ENCODE data around the gene PDE4C.

The PDE4C gene

DNA sequence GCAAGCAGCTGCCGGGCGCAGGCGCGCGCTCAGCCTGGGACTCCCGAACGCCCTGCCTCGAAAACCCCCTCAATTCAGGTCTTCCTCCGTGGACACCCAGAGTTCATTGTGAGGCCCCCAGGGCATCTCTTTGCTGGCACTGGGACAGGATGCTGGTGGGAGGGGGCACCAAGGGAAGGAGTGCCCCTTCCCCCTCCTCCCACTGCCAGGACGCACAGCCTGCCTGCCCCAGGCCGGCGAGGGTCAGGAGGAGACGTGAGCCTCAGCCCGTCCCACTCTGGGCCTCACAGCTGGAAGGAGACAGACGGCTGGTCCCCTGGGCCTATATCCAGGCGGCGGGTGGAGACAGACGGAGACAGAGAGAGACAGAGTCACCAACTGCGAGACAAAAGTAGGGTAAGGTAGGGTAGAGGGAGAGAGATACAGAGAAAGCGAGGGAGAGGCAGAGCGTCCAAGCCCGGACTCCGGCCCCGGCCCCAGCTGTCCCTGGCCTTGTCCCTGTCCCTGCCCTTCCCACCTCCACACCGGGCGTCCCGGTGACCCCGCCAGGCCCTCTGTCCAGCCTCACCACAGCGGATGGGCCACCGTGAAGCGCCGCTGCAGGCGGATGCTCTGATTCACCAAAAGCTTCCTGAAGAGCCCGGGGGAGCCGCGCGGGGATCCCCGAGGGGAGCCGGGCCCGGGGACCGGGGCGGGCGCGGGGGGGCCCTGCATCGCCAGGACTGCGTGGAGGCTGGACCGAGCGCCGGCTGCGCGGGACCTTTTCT, at the start of gene PDE4C:
PDE4C (minus strand) TSS at position 737 of the 767 bp plus-strand sequence; CDS start at position 714, 23 bp downstream.
- no peak for DNase-seq (ENCODE audit: low spot score)

DNA sequence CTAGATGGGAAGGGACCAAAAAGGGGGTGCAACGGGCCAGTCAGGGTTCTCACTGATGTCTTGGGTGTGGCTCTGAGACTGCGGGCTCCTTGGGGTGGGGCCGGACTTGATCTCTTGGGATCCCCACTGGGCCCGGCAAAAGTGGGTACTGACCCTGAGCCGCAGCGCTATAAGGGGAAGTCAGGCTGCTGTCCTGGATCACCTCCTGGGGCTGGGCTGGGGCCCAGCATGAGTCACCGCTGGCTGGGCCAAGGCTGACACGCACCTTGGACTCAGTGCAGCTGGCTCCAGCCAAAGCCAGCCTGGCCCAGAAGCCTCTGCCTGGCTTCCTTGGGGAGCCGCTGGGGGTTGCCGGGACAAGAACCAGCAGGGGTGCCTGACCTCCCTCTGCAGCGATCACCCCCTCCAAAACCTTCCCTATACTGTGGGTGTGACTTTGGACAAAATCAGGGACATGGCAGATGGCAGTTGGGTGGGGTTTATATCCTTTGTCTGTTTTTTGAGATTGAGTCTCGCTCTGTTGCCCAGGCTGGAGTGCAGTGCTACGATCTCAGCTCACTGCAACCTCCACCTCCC, 48.6 kb upstream of the PDE4C start:
- peak; percentile 93 for DNase-seq (ENCODE audit: low spot score)

DNA sequence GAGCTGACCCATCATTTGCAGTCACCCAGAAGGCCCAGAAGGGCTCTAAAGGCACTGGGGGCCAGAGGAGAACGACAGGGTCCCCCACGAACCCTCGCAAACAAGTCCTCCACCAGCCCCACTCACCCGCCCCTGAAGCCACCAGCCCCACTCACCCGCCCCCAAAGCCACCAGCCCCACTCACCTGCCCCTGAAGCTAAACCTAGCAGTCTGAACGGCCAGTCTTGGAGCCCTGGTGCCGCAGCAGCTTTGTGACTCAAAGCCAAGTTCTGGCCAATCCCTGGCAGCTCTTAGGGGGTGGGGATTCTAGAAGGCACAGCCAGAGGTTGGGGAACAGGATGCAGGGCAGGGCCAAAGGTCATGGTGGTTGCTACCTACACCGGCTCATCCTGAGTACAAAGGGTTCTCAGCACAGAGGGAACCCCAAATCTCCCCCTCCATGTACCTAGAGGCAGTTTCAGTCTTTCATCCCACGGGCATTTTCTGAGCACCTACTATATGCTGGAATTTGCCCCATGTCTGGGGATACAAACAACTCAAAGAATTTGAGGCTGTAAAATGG, 48.1 kb upstream of the PDE4C start, which contains the start of gene IQCN:
IQCN (minus strand) TSS at position 234 of the 562 bp plus-strand sequence. CDS start 4,974 bp downstream, outside the sequence.
- DNase-seq (ENCODE audit: low spot score) = no peak

DNA sequence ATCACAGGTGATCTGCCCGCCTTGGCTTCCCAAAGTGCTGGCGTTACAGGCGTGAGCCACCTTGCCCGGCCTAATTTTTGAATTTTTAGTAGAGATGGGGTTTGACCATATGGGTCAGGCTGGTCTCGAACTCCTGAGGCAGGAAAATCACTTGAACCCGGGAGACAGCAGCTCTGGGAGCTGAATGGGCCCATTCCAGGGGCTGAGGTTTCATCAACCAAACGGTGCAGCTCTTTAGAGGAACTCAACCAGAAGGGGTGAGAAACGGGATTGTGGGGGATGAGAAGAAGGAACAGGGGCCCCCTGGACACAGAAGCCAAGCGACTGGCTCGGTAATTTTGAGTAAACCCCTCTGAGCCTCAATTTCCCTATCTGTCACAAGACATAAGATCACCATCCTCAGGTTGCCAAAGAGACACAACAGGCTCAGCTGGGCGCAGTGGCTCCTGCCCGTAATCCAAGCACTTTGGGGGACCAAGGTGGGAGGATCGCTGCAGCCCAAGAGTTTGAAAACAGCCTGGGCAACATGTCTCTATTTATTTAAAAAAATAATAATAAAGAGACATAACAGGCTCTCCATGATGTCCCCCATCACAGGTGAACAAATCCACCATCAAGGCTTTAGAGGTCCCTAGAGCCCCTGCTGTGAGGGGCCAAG, 47.5 kb upstream of the PDE4C start:
- no peak for DNase-seq (ENCODE audit: low spot score)

DNA sequence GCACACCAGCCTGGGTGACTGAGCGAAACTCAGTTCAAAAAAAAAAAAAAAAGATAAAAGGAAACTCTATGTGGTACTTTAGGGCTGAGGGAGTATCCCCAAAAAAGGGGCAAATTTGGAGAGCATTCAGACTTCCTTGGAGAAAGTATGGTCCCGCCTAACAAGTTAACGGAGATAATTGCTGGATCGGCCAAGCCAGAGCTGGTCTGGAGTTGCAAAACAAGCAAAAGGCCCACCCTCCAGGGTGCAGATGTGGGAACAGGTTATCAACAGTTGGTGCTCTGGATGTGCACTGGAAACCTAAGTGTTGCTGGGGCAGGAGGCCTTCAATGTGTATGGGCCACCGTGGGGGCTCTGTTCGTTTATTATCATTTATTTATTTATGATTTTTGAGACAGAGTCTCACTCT, 45.2 kb upstream of the PDE4C start:
- no peak for DNase-seq (ENCODE audit: low spot score)

DNA sequence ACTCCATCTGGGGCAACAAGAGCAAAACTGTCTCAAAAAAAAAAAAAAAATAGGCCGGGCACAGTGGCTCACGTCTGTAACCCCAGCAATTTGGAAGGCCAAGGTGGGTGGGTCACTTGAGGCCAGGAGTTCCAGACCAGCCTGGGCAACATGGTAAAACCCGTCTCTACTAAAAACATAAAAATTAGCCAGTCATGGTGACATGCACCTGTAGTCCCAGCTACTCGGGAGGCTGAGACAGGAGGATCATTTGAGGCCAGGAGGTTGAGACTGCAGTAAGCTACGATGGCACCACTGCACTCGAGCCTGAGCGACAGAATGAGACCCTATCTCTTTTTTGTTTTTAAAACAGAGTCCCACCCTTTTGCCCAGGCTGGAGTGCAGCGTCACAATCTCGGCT, 44.1 kb upstream of the PDE4C start:
- DNase-seq (ENCODE audit: low spot score) = no peak

DNA sequence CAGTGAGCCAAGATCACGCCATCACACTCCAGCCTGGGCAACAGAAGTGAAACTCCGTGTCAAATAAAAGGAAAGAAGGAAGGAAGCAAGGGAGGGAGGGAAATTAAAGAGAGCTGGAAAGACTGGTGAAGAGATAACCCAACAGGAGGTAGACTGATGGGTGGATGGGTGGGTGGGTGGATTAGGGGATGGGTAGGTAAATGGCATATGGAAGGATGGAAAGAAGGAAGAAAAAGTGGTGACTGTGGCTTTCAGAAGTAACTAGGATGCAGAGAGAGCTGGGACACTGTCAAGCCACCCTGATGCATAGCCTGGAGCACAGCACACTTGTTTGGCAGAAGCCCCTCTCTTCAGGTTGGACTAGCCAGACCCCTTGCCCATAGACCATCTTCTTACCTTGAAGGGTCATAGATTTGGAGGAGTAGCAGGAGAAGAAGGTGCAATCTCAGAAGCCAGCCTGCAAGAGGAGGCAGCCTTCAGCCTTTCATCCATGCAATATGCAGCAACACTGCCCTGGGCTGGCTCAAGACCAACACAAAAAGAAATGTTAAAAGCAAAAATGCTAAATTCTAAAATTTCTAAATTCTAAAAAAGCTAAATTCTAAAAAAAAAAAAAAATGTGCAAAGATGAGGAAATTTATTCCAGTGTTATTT, 43.0 kb upstream of the PDE4C start:
- DNase-seq (ENCODE audit: low spot score) = no peak

DNA sequence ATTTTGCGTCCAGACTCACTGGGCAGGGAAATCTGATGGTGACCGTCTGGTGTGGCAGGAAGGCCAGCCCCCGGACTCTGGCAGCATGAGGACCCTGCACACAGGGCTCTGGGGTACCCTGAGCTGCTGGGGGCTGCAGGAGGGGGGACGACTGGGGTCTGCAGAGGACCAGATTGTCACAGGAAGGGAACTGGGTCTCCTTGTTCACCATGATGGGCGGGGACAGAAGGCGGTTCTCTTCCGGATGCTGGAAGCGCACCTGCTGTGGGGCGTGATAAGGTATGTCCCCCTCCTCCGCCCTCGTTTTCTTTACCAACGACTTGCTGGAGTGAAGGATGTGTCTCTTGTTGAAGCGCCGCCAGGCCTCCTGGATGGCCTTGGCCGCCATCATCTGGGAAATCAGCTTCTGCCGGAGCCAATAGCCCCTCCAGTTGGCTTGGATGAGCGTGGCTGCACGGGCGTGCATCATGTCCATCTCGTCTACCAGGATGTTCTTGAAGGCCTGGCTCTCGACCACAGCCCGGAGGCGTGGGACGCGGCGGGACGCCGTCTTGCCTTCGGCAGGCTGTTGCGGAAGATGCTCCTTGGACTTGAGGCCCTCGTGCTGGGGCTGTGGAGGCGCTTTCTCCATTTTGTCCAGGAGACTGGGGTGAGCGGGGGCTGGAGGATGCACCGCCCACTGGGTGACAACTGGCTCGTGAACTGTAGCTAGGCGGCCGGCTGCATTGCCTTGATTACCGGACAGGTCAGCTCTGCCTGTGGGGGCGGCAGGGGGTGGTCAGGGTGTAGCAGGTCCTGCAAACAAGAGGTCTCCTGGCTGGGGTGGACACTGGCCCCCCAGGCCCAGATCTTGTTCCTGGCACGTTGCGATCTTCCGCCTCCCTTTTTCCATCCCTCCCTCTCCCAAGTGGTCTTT, 40.8 kb upstream of the PDE4C start:
- no peak for DNase-seq (ENCODE audit: low spot score)

DNA sequence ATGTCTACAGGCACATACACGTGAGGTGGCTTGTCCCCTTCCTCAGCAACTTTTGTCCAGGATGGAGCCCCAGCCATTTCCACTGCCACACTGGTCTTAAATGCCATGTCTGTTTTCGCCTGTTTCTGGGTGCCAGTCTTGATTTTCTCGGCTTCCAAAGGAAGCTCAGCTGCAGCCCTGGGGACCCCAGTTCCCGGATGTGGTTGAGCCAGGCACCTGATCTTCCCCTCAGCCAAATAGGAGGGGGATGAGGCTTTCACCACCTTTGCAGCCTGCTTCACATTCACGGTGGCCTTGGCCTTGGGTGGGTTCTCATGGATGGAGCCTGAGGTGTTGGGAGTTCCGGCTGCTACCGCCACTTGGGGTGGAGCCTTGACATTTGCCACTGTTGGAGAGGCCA, 39.3 kb upstream of the PDE4C start:
- no peak for DNase-seq (ENCODE audit: low spot score)

DNA sequence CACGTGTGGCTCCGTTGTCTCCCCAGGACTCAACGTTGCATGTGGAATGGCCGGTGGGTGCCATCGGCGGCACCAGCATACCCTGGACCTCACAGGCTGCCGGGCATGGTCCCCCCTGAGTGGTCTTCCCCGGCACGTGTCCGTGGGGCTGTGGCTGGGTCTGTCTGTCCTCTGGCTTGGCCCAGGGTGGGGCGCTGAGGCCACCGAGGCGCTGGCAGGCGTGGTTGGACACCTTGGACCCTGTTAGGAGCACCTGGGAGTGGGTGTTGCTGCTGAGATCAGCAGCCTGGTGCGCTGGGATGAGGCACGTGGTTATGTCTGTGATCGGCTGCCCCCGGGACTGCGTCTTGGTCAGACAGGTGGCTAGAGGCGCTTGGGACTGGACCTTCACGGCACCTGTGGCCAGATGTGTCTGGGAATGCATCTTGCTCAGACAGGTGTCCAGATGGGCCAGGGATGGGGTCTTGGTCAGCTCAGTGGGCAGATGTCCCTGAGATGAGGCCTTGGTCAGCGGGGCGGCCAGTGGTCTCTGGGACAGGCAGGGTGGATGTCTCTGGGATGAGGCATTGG, 38.8 kb upstream of the PDE4C start:
- no peak for DNase-seq (ENCODE audit: low spot score)

DNA sequence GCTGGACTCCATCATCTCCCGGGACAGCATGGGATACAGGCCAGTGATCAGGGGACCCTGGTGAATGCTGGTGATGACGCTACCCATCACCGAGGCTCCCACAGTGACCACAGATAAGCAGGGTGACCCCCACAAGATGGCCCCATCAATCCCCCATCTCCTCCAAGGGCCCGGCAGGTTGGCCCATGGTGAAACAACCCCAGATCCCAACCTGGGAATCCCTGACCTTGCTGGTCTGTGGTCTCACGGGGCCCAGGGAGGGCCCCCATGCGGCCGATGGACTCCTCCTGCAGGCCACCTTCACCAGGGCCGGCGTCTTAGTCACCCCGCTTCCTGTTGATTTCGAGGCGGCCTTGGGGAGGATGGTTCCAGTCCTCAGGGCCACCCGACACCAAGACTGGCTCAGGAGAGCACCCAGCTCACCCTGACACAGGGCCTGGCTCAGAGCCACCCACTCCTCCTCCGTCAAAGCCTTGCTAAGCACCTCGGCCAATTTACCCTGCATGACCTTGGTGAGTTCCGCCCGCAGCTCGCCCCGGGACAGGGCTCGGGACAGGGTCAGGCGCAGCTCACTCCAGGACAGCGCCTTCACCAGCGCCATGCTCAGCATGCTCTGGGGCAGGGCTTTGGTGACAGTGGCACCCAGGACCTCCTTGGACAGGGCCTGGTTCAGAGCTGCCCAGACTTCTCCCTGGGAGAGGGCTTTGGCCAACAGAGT, 38.1 kb upstream of the PDE4C start:
- no peak for DNase-seq (ENCODE audit: low spot score)

DNA sequence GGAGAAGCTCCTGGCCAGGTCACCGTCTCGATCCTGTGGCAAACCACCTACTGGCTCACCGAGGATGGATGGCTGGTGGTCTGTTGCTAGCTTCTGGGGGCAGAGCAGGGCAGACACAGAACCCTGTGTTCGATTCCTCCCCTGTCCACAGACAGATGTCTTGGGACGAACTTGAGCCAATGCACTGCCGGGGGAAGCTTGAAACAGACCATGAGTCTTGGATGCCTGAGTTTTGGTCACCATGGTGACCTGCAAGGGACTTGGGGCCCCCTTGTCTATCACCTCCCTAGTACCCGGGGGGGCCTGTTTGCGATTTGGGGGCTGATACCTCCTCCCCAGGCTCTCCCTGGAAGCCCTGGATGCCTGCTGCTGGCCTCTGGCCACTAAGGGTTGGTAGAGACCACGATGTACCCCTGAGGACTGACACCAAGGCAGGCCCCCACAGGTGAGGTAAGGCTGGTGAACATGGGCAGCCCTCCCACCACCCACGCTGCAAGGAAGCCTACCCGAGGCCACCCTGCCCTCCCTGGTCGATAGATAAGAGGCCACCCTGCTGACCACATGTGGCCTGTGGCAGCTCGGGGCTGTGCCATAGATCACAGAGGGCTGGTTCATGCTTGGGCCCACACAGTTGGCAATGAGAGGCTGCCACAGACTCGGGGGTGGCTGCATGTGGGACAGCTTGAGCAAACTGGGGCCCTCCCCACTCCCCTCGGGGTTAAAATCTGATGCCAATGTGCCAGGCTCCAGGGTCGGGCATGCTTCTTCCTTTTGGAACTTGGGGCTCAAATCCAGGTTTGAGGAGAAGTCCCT, 37.3 kb upstream of the PDE4C start:
- DNase-seq (ENCODE audit: low spot score) = no peak

DNA sequence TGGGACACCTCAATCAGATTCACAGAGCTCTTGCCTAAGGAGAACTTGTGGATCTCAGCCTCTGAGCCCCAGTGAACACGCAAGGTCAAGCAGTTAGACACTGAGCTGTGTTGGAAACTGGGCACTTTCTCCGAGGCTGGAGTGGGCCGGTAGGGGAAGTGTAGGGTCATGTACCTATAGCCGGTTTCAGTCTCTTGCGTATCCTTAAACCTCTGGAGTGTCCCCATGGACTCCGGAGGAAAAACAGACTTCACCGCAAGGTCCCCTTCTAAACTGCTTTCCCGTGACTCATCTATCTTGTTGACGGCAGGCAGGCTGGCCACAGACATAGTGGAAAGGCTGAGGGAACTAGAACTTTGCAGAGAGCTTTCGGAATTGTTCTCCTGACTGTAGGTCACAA, 36.7 kb upstream of the PDE4C start:
- DNase-seq (ENCODE audit: low spot score) = no peak

DNA sequence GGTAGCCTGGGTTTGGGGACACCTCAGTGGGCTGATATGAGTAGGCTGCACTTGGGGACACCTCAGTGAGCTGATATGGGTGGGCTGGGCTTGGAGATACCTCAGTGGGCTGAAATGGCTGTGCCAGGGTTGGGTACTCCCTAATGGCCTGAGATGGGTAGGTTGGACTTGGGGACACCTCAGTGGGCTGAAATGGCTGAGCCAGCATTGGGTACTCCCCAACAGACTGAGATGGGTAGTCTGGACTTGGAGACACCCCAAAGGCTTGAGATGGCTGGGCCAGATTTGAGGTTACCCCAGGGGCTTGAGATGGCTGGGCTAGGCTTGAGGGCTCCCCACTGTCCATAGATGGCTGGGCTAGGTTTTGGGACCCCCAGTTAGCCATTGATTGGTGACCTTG, 35.9 kb upstream of the PDE4C start:
- DNase-seq (ENCODE audit: low spot score) = no peak

DNA sequence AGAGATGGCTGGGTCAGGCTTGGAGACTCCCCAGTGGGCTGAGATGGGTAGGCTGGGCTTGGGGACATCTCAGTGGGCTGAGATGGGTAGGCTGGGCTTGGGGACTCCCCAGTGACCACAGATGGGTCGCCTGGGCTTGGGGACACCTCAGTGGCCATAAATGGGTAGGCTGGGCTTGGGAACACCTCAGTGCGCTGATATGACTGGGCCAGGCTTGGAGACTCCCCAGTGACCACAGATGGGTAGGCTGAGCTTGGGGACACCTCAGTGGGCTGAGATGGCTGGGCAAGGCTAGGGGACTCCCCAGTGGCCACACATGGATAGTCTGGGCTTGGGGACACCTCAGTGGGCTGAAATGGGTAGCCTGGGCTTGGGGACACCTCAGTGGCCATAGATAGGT, 35.2 kb upstream of the PDE4C start:
- no peak for DNase-seq (ENCODE audit: low spot score)

DNA sequence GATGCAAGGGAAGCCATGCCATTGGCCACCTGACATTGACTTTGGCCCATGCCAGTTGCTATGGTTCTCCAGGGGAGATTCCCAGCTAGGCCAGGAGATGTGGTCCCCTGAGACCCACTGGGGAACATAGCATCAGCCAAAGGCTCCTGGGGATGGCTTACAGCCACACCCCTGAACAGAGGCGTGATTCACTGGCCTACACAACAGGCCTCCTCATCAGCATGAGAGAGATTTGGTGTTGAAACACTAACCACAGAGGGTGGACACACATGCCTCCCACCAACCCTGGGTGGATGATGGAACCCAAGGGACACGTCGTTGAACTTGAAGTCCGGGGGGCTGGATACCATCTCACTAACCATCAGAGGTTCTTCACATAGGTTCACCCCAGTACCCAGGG, 33.7 kb upstream of the PDE4C start:
- DNase-seq (ENCODE audit: low spot score) = no peak

DNA sequence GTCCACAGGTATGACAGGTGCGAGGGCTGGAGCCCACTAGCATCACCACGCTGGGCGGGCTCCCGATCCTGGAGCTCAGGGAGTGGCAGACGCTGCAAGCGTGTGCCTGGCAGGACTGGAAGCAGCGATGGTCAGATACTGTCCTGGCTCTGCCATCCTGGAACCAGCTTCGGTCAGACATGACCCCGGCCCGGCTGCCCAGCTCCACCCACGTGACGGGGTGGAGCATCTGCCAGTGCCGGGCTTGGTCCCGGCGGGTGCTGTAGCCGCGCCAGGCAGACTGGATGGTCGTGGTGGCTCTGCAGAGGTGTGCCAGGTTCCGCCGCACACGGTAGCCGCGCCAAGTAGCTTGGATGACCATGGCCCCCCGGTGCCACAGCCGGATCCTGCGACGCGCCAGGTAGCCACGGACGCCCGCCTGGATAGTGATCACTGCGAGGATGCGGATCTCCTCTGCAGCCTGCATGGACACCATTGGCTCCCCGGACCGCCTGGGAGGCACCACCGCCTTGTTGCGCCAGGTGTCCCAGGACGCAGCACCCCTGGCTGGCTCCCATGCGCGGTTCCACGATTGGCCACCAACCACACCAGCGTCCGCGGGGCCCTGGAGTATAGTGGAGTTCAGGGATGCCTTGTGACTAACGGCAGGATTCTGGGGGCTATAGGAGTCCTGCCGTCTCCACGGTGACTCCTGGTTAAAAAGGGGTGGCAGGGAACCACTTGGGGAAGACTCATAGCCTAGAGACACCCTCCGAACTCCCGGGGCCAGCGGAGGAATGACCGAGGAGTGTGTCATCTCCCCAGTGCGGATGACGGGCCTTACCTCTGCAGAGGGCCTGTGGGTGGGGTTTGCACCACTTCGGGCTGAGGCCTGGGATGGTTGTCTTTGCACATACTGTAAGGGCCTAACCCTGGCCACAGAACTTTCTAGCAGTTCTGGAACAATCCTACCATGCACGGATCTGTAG, 31.5 kb upstream of the PDE4C start:
- no peak for DNase-seq (ENCODE audit: low spot score)

Measured in left forelimb (tissue), 1 donor.